RPMI7951 (cell line): ENCODE results near the gene KRTAP5-4. TPM values are rescaled to one million over a fixed set of nuclear protein-coding genes. Genes with fewer than 3 reads are reported as not detected.
"Not testable (repeated sequence)": the region's sequence is repeated elsewhere in the genome, so short reads cannot be mapped to it uniquely, and the experiment has no call there.

ENCODE experiments used
- DNase-seq: peaks from one replicate; pipeline ENCODE4 v3.0.0-alpha.2; 2012; ENCODE audit warnings: low read depth
- total RNA-seq: library from RNA; depleted of rRNA; stranded (reverse); fragments of >200 nt; shearing (Covaris generic); gene quantifications from 2 replicates; pipeline ENCODE4 v1.2.3, GENCODE V29; 2014; rRNA removed

The KRTAP5-4 gene, protein sequence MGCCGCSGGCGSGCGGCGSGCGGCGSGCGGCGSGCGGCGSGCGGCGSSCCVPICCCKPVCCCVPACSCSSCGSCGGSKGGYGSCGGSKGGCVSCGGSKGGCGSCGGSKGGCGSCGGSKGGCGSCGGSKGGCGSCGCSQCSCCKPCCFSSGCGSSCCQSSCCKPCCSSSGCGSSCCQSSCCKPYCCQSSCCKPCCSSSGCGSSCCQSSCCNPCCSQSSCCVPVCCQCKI
- not detected in 2 replicates for total RNA-seq

DNA sequence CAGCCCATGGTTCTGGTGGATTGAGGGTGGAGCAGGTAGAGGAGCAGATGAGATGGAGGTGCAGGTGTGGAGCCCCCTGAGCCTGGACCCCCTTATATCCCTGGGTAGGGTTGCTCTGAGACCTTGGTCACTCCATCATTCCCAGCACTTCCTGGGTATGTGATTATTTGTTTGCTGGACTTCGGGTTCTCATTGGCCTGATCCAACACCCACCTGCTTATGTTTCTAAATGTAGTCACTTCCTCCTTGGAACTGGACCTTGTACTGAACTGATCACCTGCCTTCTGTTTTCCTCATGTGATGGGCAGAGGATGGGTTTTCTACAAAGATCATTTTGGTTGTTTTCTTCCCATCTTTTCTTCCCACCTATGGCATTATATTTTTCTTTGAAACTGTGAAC is at the start of gene KRTAP5-4:
TSS of gene KRTAP5-4 (minus strand) at position 53 of the 400 bp plus-strand sequence. CDS start at position 8, 45 bp downstream.
- no peak for DNase-seq

DNA sequence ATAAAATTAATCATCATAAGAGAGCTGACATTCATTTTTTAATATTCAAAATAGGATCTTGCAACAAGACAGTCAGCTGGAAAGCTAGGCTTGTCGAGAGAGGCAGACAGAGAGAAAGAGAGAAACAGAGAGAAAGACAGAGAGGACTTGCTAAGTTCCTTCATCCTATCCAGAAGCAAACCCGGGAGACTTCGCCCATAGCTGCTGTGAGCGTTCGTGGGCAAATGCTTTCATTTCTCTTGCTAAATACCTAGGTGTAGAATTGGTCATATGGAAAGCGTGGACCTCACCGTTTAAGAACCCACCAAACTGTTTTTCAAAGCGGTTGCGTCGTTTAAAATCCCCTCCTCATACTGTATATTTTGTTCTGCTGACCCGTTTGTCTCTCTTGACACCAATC is 49.7 kb upstream of the KRTAP5-4 start:
- DNase-seq = no peak

DNA sequence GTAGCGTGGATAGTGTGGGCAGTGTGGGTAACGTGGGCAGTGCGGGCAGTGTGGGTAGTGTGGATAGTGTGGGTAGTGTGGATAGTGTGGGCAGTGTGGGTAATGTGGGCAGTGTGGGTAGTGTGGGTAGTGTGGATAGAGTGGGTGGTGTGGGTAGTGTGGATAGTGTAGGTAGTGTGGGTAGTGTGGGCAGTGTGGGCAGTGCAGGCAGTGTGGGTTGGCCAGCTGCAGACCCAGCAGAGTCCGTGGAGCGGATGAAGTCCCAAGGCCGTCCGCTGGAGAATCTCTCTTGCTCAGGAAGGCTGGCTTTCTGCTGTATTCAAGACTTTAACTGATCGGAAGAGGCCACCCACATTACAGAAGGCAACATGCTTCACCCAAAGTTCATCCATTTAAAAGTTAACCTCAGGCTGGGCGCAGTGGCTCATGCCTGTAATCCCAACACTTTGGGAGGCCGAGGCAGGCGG is 49.0 kb upstream of the KRTAP5-4 start:
- no peak for DNase-seq

DNA sequence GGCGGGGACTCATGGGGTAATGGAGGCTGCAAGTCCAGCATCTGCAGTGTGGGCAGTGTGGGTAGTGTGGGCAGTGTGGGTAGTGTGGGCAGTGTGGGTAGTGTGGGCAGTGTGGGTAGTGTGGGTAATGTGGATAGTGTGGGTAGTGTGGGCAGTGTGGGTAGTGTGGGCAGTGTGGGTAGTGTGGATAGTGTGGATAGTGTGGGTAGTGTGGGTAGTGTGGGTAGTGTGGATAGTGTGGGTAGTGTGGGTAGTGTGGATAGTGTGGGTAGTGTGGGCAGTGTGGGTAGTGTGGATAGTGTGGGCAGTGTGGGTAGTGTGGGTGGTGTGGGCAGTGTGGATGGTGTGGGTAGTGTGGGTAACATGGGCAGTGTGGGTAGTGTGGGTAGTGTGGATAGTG is 48.5 kb upstream of the KRTAP5-4 start:
- DNase-seq = not testable (repeated sequence)

DNA sequence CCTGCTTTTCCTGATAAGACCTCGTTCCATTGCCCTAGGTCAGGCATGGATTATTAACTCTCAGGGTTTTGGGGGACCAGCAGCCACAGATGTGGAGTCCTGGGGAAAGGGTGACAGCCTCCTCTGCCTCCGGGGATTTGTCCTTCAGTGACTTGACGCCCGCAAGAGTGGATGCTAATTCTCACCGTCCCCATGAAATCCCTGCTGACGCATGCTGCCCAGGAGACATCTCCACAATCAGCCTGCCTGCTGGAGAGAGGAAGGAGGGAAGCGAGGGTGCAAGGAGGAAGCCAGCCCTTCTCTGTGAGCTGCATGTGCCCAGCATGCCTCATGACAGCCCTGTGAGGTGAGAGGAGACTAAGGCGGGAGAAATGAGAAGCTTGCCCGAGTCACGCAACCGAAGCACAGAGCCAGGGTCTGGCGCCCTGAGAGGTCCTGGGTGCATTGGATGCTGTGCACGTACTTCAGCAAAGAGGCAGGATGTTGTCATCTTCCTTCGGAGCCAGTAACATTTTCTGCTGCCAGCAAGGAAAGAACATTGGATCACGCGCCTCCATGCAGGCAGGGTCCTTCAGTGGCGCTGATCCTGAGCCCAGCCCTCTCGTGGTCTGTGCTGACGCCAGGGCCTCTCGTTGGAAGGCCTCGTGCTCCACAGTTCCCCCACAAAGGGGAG is 47.7 kb upstream of the KRTAP5-4 start:
- DNase-seq = no peak

DNA sequence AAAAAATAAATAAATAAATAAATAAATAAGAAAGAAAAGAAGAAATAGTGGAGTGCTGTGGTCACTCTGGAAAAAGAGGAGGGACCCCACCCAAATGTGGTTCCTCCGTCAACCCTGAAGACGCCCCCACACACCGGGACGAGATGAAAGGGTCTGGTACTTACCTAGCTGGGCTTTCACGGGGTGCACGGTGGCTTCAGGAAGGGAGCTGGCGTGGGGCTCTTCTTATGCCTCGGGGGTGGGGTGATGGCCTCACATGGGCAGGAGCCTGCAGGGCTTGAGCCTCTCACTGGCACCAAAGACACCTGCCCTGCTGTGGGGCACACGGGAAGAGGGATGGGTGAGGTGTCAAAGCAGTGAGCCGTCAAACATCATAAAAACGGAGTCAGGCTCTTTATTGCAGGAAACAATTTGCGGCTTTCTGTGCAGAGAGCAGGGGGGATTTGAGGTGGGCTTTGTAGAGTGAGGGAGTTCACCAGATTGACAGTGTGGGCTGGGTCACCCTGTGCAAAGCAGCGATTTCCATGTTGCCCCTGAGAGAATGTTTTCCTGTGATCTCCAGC is 47.1 kb upstream of the KRTAP5-4 start:
- DNase-seq = no peak

DNA sequence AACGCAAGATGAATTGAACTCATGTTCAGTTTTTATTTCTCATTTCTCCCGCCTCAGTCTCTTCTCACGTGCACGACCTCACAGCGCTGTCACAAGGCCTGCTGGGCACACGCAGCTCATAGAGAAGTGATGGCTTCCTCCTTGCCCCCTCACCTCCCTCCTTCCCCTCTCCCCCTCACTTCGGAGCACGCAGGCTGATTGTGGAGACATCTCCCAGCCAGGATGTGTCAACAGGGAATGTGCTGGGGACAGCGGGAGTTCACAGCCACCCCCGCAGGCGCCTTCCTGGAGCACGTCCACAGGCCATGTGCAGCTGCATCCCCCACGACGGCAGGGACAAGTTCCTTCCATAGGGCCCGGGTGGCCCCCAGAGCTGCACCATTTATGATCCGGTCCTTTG is 46.0 kb upstream of the KRTAP5-4 start:
- DNase-seq = no peak

DNA sequence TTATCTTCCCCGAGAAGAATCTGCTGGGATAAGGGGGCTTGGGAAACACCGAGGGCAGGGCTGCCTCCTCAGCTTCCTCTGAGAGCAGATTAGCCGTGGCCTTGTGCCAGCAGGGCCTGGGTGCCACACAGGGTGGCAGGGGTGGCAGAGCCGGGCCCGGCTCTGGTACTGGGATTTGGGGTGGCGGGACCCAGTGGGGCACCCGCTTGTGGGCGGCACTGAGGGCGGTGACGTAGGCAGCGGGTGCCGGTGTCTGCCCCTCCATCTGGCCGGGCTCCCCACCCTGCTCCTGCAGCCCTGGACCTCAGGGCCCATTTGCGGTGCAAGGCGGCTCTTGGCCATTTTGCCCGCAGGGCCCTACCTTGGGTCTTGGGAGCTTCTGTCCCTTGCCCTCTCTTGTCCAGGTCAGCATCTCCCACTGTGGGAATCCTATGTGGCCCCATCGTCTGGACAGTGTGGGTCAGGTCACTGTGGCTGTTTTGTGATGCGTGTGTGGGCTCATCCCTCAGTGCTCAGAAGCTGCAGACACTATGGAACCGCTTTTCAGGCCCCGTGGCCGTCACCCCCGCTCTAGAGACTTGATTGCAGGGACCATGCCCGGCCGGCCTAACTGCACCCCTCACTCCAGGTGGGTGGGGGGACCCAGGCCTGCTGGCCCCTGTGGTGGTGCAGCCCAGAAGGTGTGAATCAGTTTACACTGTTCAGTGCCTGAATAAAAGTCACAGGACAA is 45.3 kb upstream of the KRTAP5-4 start:
- no peak for DNase-seq

DNA sequence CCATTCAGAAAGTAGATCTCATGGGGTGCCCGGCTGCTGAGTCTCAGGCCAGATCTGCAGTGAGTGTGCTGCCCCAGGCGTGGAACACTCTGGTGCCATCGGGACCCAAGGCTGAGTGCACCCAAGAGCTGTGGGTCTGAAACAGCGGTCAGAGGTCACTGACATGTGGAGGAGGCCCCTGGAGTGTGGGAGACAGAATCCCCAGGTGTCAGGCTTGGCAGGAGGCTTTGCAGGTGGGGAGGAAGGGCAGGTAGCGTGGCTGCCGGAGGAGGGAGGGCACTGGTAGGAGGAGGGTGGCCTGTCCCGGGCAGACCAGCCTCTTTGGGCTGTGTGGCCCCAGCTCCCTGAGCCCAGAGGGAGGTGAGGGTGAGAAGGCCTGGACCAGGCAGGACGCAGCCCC is 43.4 kb upstream of the KRTAP5-4 start:
- DNase-seq = no peak

DNA sequence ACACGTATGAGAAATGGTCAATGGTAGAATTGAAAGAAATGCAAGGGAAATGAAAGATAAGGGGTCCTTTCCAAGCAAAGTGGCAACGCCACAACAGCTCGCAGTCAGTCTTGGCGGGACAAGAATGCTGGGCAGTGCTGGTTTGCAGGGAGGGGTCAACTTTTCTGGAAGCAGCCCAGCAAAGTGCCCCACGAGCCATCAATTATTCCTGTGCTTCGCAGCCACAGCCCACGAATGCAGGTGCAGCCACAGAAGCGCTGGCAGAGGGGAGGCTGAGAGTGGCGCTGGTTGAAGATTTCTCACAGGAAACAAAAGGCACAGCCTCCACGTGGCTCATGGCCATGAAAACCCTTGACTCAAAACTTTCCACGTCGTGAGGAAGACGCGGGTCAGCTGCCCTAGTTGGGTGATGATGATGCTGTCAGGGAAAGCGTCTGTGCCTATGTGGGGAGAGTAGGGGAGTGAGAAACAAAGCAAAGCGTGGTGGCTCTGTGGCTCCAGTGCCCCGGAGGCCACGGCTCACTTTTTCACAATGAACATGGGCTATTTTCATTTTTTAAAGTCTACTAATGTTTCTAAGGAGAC is 40.9 kb upstream of the KRTAP5-4 start:
- DNase-seq = not testable (repeated sequence)

DNA sequence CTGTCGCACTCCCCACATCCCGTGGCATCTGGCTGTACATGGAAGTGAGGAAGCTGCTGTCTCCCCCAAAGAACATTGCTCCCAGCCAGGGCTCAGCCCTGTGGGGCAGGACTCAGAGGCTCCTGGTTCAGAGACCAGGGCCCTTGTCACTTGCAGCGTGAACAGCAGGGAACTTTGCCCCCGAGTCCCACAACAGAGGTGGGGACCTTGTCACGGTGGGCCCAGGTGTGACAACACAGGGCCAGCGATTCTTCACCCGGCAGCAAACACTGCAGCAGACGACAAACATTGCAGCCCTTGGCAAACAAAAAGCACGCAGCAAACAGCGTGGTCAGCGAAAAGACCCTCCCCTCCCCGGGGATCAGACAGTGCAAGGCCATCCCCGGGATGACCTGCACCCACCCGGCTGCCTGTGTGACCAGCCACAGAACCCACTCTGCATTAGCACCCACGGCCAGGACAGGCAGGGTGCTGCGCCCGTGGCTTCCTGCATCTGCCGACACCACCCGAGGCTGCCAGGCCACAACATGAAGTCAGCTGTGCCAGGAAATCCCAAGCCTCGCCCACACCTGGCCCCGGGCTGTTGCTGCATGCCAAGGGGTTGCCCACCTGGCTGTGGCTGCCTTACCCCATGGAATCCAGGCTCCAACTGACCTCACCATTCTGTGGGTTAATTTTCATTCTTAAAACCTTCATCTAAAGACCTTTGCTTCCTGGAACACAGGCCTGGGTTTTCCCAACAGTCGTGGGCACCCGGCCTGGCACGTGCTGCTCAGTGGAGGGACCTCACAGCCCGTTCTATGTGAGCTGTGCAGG is 39.7 kb upstream of the KRTAP5-4 start:
- DNase-seq = not testable (repeated sequence)

DNA sequence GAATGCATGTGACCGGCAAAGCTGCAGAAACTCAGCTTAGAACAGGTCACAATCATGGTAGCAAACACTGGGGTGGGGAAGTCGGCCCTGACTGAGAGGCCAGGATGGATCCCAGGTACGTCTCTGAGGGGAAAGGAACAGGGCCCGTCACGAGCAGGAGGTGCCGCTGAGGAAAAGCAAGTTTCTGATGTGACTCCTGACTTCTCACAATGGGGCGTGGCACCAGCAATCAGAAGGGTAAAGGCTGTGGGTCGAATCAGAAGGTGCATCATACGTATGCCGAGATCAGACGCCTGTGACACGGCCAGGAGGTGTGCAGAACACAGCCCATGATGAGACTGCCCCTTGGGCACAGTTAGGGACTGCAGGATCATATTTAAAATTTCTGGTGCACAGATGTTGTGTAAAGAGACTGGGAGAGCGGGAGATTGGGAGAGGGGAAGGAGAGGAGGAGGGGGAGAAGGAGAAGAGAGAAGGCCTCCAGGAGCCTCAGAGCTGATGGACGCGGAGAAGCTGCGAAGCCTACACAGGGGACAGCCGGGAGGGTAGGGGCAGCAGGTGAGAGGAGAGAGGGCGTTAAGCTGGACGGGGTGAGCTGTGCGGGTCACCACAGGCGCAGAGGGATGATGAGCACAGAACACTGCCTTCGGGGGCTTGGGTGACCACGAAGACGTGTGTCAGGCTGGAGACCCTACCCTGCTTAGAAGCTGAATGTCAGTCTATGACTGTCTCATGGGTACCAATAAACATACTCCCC is 38.4 kb upstream of the KRTAP5-4 start:
- no peak for DNase-seq

DNA sequence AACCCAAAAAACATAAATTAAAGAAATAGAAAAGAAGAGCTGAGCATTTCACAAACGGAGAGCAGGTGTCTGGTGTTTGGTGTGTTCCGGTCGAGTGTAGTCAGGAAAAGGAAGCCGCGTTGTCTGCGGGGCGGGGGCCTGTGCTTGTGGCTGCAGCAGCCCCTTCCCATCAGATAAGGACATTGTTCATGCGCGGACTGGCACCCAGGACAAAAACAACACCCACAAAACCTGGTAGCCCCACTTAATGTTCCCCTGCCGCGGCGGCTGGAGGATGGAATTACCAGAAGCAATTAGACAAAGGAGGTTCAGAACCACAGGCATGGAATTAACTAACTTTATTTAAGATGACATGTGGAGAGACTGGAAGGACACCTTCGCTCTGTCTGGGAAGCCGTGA is 37.6 kb upstream of the KRTAP5-4 start:
- no peak for DNase-seq

DNA sequence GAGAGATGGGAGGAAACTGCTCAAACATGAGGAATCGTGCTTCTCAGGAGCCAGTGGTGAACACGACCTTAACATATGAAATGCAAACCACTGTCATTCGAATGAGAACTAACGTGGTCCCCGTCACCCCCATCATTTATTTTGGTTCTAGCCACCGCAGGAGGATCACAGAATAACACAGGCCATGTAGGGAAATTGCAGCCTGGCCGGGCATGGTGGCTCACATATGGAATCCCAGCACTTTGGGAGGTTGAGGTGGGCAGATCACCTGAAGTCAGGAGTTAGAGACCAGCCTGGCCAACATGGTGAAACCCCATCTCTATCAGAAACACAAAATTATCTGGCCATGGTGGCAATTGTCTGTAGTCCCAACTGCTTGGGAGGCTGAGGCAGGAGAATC is 34.7 kb upstream of the KRTAP5-4 start:
- DNase-seq = no peak

DNA sequence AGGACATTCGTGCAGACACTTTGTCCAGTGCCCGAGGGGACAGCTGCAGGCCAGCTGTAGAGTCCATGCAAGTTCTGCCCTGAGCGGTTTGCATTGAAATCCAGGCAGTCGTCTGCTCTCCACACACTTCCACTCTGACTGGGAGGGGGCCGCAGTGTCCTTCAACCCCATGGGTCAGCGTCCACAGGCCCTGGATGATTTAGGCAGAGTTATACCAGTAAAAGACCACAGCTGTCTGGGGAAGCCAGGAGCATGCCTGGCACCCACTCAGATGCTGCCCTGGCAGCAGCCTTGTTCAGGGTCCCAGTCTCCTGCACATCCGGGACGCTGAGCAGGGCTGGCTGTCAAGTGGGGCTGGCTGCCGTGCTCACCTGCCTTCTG is 34.1 kb upstream of the KRTAP5-4 start:
- no peak for DNase-seq

DNA sequence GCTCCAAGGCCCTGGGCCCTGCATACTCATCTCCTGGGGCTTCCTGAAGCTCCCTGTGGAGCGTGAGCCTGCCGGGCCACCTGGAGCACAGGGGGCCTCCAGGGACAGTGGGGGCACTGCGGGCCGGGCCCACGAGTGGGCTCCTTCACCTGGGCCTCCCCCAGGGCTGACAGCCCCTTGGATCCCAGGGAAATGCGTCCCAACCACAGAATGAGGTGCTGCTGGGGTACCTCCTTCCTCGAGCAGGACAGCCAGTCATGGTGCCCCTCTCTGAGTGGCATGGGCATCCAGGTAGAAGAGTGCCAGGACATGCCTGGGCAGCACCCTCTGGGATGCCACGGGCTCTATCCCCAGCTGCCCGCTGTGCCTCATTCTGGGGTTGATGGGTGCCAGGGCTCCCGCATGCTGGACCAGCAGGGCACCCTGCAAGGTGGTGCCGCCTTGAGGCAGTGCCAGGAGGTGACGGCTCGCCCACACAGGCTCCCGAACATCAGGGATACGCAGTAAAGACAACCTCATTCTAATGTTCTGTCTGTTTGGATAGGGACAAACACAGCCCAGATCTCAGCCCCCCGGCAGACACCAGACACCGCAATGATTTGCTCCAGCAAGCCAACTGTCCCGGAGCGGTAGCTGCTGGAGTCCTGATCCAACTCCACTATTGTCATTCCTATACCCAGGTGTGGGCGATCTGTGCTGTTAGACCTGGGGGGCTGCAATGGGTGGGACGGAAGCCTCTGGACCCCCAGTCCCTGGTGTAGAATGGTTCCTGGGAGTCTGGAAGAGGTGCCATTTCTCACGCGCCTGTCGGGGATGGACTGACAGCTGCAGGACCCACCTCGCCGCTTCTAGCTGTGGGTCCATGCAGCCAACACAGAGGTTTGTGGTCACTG is 33.5 kb upstream of the KRTAP5-4 start:
- no peak for DNase-seq

DNA sequence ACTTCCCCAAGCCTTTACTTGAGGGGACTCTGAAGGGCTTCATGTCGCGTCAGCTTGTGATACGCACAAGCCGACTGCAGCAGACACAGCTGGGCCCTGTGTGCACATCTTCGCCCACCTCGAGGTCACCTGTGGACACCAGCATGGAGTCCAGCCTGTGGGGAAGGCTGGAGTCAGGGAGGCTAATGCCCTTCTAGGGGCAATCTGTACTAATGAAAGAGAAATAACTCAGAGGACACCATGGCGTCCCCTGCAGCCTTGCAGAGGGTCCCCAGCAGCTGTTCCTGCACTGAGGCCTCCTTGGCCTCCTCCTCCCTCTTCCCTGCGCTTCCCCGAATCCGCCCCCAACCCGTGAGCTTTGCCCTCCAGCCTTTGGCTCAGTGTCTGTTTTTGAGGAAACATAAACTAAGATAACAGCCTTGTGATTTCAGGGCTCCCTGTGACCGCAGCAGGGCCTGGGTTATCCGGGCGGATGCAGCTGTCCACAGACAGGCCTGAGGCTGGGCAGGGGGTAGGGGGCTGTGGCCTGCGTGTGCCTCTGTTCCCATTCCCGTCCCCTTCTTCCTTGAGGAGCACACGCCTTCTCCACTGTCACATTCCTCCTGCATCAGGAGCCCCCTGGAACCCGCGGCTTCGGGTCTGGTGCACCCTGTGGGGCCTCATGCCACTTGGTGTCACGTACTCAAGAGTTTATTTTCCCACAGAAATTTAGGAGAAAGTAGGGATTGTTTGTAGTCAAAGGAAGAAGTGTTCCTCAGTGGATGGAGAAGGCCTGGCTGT is 32.6 kb upstream of the KRTAP5-4 start:
- DNase-seq = no peak

DNA sequence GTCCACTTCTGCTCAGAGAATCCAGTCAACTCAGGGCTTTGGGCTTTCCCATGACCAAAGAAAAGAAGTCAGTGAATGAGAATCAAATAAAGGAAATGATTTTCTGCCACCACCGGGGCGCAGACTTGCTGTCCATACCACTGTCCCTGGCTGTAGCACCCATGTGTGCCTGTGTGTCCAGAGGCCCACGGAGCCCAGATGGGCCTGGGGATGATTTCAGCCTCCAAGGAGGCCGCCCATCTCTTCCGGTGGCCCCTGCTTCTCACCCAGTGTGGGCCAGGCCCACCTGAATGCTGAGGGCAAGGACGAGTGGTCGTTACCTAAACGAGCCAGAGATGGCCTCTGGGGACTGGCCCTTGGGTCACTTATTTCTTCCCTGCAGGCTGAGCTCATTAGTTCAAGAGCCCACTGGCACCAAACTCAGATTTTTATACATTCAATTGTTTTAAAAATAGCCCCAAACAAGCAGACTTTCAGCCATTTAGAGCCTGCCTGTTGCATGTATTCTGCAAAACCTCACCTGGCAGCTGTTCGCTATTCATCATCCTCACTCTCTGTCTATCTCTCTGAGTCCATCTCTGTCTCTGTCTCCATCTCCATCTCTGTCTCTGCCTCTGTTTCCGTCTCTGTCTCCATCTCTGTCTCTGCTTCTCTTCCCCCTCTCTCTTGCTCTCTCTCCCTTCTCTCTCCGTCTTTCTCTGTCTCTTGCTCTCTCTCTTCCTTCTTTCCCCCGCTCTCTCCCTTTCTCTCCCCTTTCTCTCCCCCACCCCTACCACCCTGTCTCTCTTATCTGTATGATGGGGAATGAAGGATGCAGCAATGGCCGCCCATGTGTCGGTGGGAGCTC is 31.8 kb upstream of the KRTAP5-4 start:
- no peak for DNase-seq
